HCT116 (cell line): ENCODE measurements around the gene PRMT1. TPM values are rescaled to one million over a fixed set of nuclear protein-coding genes. Genes with fewer than 3 reads are reported as not detected.
"Not testable (repeated sequence)": the region's sequence is repeated elsewhere in the genome, so short reads cannot be mapped to it uniquely, and the experiment has no call there.

Experiments used
- ATAC-seq: fragments of 200-7000 bp; cut with Tn5 transposase; 2 replicates; pipeline ENCODE4 v1.9.1; 2020; ENCODE audit warnings: mild to moderate bottlenecking, moderate library complexity
- BruUV-seq: library from RNA; stranded (reverse); fragments of 400-500 nt; replicated peaks from 2 replicates; lab custom pipeline; 2021; lab: Mats Ljungman, UMichigan
- CTCF ChIA-PET: fragments of 300-600 bp; sonication (Branson Sonifier 250); formaldehyde crosslinking; loops from one replicate; lab custom pipeline; 2021; ENCODE audit warnings: antibody characterized with exemption; lab: Charles Lee
- POLR2A ChIA-PET: fragments of 300-600, 350-600 bp; sonication (Branson Sonifier 250); formaldehyde crosslinking; loops from one replicate; lab custom pipeline; 2021; ENCODE audit warnings: antibody characterized with exemption; lab: Charles Lee
- RAD21 ChIA-PET, 2 experiments: fragments of 300-600 bp; sonication (Branson Sonifier 250); formaldehyde crosslinking; loops; one replicate each; lab custom pipeline; 2023; ENCODE audit warnings: low total read pairs in 2 of 2; ENCODE audit not compliant: uncharacterized antibody in 2 of 2, unreplicated experiment in 2 of 2, low non-redundant PET in 1 of 2; lab: Charles Lee
- DNase-seq: peaks from one replicate; pipeline ENCODE4 v3.0.0-alpha.2; 2010; ENCODE audit warnings: low read depth, low spot score
- H2AFZ ChIP-seq: fragments of 200-600 bp; shearing (Covaris generic), sonication (generic); 2 replicates; pipeline ENCODE4 v1.6.1; 2017; ENCODE audit warnings: low read depth, mixed run types, mixed read lengths, antibody characterized with exemption, low read length; ENCODE audit not compliant: poor library complexity, severe bottlenecking
- H3K27ac ChIP-seq: 2 replicates; pipeline ENCODE4 v1.5.1; 2012; ENCODE audit warnings: low read depth, low read length
- H3K27me3 ChIP-seq: fragments of 200-600 bp; sonication (generic); 2 replicates; pipeline ENCODE4 v1.6.1; 2016; ENCODE audit warnings: mixed run types, low read length, mixed read lengths; ENCODE audit not compliant: insufficient read depth
- H3K36me3 ChIP-seq, 2 experiments: fragments of 200-500 bp in 1 of 2; fragments of 200-600 bp in 1 of 2; sonication (Bioruptor generic) in 1 of 2; sonication (generic) in 1 of 2; 2 replicates each; pipeline versions ENCODE4 v1.5.1 to v1.6.1; 2014 to 2016; ENCODE audit warnings: low read length in 2 of 2, inconsistent platforms in 1 of 2, mixed read lengths in 1 of 2, mixed run types in 1 of 2; ENCODE audit not compliant: insufficient read depth in 2 of 2, control insufficient read depth in 1 of 2
- H3K4me1 ChIP-seq, 2 experiments: fragments of 200-600 bp in 1 of 2; sonication (generic) in 1 of 2; 2 replicates each; pipeline versions ENCODE4 v1.5.1 to v1.6.1; 2012 to 2017; ENCODE audit warnings: low read length in 2 of 2, inconsistent platforms in 1 of 2, mild to moderate bottlenecking in 1 of 2, mixed read lengths in 1 of 2, mixed run types in 1 of 2, moderate library complexity in 1 of 2; ENCODE audit not compliant: insufficient read depth in 2 of 2, control insufficient read depth in 1 of 2
- H3K4me2 ChIP-seq: fragments of 200-600 bp; sonication (generic); 2 replicates; pipeline ENCODE4 v1.6.1; 2017; ENCODE audit warnings: mixed run types, low read length, mixed read lengths
- H3K4me3 ChIP-seq, 2 experiments: fragments of 200-600 bp in 1 of 2; sonication (generic) in 1 of 2; replicated peaks in 1 of 2; 2 replicates each; pipeline ENCODE4 v1.5.1; 2011 to 2016; ENCODE audit warnings: low read length in 2 of 2, control low read depth in 1 of 2, low read depth in 1 of 2, mild to moderate bottlenecking in 1 of 2, mixed read lengths in 1 of 2, mixed run types in 1 of 2
- H3K79me2 ChIP-seq: fragments of 200-600 bp; sonication (generic); 2 replicates; pipeline ENCODE4 v1.6.1; 2017; ENCODE audit warnings: mild to moderate bottlenecking, mixed run types, low read length, moderate library complexity, mixed read lengths; ENCODE audit not compliant: insufficient read depth
- H3K9ac ChIP-seq: fragments of 200-600 bp; sonication (generic); 2 replicates; pipeline ENCODE4 v1.6.1; 2016; ENCODE audit warnings: low read length, mixed read lengths
- H3K9me2 ChIP-seq: fragments of 200-600 bp; sonication (generic), shearing (Covaris generic); 2 replicates; pipeline ENCODE4 v1.6.1; 2017; ENCODE audit warnings: mixed run types, mild to moderate bottlenecking, moderate library complexity; ENCODE audit not compliant: insufficient read depth
- H3K9me3 ChIP-seq, 2 experiments: fragments of 200-500 bp in 1 of 2; fragments of 200-600 bp in 1 of 2; sonication (Bioruptor generic) in 1 of 2; sonication (generic) in 1 of 2; 2 replicates each; pipeline ENCODE4 v1.6.1; 2014 to 2017; ENCODE audit warnings: low read length in 2 of 2, mixed read lengths in 2 of 2, inconsistent platforms in 1 of 2, low read depth in 1 of 2, mild to moderate bottlenecking in 1 of 2, mixed run types in 1 of 2, moderate library complexity in 1 of 2; ENCODE audit not compliant: control insufficient read depth in 1 of 2, insufficient read depth in 1 of 2
- H4K20me1 ChIP-seq: fragments of 200-600 bp; sonication (generic), shearing (Covaris generic); 2 replicates; pipeline ENCODE4 v1.6.1; 2017; ENCODE audit warnings: mixed run types, mild to moderate bottlenecking, moderate library complexity; ENCODE audit not compliant: insufficient read depth
- CBX3 ChIP-seq: IDR thresholded peaks from 2 replicates; pipeline ENCODE4 v1.6.1; 2012; ENCODE audit warnings: low read depth
- CEBPB ChIP-seq: IDR thresholded peaks from 2 replicates; pipeline ENCODE4 v1.6.1; 2012; ENCODE audit warnings: low read depth
- EZH2 ChIP-seq: fragments of 200-600 bp; sonication (generic); IDR thresholded peaks from 2 replicates; pipeline ENCODE4 v1.6.1; 2017; ENCODE audit warnings: antibody characterized with exemption, mixed run types
- MAX ChIP-seq: IDR thresholded peaks from 2 replicates; pipeline ENCODE4 v1.6.1; 2012
- POLR2AphosphoS5 ChIP-seq: IDR thresholded peaks from 2 replicates; pipeline ENCODE4 v1.6.1; 2011; ENCODE audit warnings: mild to moderate bottlenecking, low read depth, low read length, moderate library complexity
- RAD21 ChIP-seq: IDR thresholded peaks from 2 replicates; pipeline ENCODE4 v1.6.1; 2012; ENCODE audit warnings: low read depth, mild to moderate bottlenecking
- ZNF274 ChIP-seq: fragments of 200-500 bp; sonication (Bioruptor generic); IDR thresholded peaks from 2 replicates; pipeline ENCODE4 v1.6.1; 2014; ENCODE audit warnings: mild to moderate bottlenecking, low read depth, low read length, inconsistent platforms
- intact Hi-C: fragments of 100-400 bp; cut with micrococcal nuclease; formaldehyde crosslinking; loops from 2 replicates; pipeline ENCODE4 v1.10.0; 2022
- total RNA-seq: library from RNA; stranded (reverse); gene quantifications from one replicate; pipeline ENCODE4 v1.2.1, GENCODE V29; 2021; ENCODE audit not compliant: unreplicated experiment
- TF ChIP-seq, protein P1 (sequence below): IDR thresholded peaks from 2 replicates; pipeline ENCODE4 v1.6.1; 2011; ENCODE audit warnings: mild to moderate bottlenecking, low read length, moderate library complexity; ENCODE audit not compliant: insufficient replicate concordance; ENCODE audit errors: extremely low read depth
- TF ChIP-seq, protein P2 (sequence below): IDR thresholded peaks from 2 replicates; pipeline ENCODE4 v1.6.1; 2012; ENCODE audit warnings: low read depth
- TF ChIP-seq, protein P3 (sequence below): IDR thresholded peaks from 2 replicates; pipeline ENCODE4 v1.6.1; 2012

PRMT1 gene
- total RNA-seq, 1 experiment from 2014 or later: 428 TPM

DNA sequence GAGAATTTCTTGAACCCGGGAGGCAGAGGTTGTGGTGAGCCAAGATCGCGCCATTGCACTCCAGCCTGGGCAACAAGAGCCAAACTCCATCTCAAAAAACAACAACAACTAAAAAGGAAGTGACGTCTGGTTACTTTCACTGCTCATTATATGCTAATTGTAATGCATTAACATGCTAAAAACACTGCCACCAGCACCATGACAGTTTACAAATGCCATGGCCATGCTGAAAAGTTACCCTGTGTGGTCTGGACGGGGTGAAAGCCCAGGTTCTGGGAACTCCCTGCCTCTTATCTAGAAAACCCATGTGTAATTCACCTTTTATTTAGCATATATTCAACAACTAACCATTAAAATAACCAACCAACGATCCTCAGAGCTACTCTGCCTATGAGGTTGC, 41.9 kb downstream of the PRMT1 start:
- RAD21 ChIA-PET: no interaction called here
- H3K9ac ChIP-seq: no peak overlapping the region
- no peak overlapping the region for H3K4me3 ChIP-seq
- ATAC-seq: no peak
- H3K27ac ChIP-seq: no peak overlapping the region
- H3K4me2 ChIP-seq: no peak overlapping the region
- BruUV-seq: no TSS peak
- H2AFZ ChIP-seq: no peak overlapping the region
- CTCF ChIA-PET: no interaction called here
- intact Hi-C loops: loop anchor here (1.0 kb wide), 1 partner anchor 47 kb away; no protein-coding TSS in a partner anchor
- DNase-seq: no peak
- POLR2A ChIA-PET: interaction anchor here (1.6 kb wide), 1 partner anchor 158 kb away, joined by 3 read pairs; the partner anchor contains the start of gene AKT1S1
- no peaks in the 10 kb centered on the region for H3K9me3 ChIP-seq
- H4K20me1 ChIP-seq: no peaks in the 10 kb centered on the region
- H3K4me1 ChIP-seq: peaks cover 0 to 24% of the 10 kb centered on the region in 2 experiments; a peak in 3 of 4 replicates
- H3K9me2 ChIP-seq: no peaks in the 10 kb centered on the region
- no peaks in the 10 kb centered on the region for H3K27me3 ChIP-seq
- H3K79me2 ChIP-seq: no peaks in the 10 kb centered on the region
- no peaks in the 10 kb centered on the region for H3K36me3 ChIP-seq
- TF ChIP-seq, protein P1, sequence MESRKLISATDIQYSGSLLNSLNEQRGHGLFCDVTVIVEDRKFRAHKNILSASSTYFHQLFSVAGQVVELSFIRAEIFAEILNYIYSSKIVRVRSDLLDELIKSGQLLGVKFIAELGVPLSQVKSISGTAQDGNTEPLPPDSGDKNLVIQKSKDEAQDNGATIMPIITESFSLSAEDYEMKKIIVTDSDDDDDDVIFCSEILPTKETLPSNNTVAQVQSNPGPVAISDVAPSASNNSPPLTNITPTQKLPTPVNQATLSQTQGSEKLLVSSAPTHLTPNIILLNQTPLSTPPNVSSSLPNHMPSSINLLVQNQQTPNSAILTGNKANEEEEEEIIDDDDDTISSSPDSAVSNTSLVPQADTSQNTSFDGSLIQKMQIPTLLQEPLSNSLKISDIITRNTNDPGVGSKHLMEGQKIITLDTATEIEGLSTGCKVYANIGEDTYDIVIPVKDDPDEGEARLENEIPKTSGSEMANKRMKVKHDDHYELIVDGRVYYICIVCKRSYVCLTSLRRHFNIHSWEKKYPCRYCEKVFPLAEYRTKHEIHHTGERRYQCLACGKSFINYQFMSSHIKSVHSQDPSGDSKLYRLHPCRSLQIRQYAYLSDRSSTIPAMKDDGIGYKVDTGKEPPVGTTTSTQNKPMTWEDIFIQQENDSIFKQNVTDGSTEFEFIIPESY: no peak
- TF ChIP-seq CBX3 (no peak), MAX (no peak), POLR2AphosphoS5 (no peak), RAD21 (no peak), EZH2 (no peak), ZNF274 (no peak), CEBPB (no peak)
- TF ChIP-seq, protein P2, sequence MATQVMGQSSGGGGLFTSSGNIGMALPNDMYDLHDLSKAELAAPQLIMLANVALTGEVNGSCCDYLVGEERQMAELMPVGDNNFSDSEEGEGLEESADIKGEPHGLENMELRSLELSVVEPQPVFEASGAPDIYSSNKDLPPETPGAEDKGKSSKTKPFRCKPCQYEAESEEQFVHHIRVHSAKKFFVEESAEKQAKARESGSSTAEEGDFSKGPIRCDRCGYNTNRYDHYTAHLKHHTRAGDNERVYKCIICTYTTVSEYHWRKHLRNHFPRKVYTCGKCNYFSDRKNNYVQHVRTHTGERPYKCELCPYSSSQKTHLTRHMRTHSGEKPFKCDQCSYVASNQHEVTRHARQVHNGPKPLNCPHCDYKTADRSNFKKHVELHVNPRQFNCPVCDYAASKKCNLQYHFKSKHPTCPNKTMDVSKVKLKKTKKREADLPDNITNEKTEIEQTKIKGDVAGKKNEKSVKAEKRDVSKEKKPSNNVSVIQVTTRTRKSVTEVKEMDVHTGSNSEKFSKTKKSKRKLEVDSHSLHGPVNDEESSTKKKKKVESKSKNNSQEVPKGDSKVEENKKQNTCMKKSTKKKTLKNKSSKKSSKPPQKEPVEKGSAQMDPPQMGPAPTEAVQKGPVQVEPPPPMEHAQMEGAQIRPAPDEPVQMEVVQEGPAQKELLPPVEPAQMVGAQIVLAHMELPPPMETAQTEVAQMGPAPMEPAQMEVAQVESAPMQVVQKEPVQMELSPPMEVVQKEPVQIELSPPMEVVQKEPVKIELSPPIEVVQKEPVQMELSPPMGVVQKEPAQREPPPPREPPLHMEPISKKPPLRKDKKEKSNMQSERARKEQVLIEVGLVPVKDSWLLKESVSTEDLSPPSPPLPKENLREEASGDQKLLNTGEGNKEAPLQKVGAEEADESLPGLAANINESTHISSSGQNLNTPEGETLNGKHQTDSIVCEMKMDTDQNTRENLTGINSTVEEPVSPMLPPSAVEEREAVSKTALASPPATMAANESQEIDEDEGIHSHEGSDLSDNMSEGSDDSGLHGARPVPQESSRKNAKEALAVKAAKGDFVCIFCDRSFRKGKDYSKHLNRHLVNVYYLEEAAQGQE: no peak
- TF ChIP-seq, protein P3, sequence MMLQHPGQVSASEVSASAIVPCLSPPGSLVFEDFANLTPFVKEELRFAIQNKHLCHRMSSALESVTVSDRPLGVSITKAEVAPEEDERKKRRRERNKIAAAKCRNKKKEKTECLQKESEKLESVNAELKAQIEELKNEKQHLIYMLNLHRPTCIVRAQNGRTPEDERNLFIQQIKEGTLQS: no peak

GRCh38 chr19:49719420-49719819, 42.3 kb downstream of the PRMT1 start:
- H3K79me2 ChIP-seq, H3K36me3 ChIP-seq, CTCF ChIA-PET, H3K9me2 ChIP-seq, RAD21 ChIA-PET, H2AFZ ChIP-seq, H3K4me2 ChIP-seq, intact Hi-C loops, H3K27me3 ChIP-seq, POLR2A ChIA-PET, H3K9ac ChIP-seq, H3K9me3 ChIP-seq, H3K4me3 ChIP-seq, H4K20me1 ChIP-seq, H3K27ac ChIP-seq, DNase-seq, ATAC-seq: not testable (repeated sequence)
- peaks cover 0 to 27% of the 10 kb centered on the region in 2 experiments; a peak in 3 of 4 replicates for H3K4me1 ChIP-seq
- BruUV-seq: TSS peak; percentile 75
